Neural progenitor cell (in vitro differentiated cells): ENCODE results near the gene FAM120A. TPM values are rescaled to one million over a fixed set of nuclear protein-coding genes. Genes with fewer than 3 reads are reported as not detected.

Experiments used
- DNase-seq: peaks from one replicate; pipeline ENCODE4 v3.0.0-alpha.2; 2016; ENCODE audit warnings: low spot score
- H2AFZ ChIP-seq: fragments of 200-600 bp; sonication (generic); replicated peaks from 2 replicates; pipeline ENCODE4 v1.6.1; 2016; ENCODE audit warnings: antibody characterized with exemption
- H3F3A ChIP-seq: fragments of 200-600 bp; sonication (generic); 2 replicates; pipeline ENCODE4 v1.6.1; 2016; ENCODE audit warnings: antibody characterized with exemption, low read depth
- H3K27ac ChIP-seq: fragments of 200-600 bp; sonication (generic); 2 replicates; pipeline ENCODE4 v1.5.1; 2016; ENCODE audit warnings: mild to moderate bottlenecking
- H3K27me3 ChIP-seq: fragments of 200-600 bp; sonication (generic); 2 replicates; pipeline ENCODE4 v1.6.1; 2016; ENCODE audit warnings: mild to moderate bottlenecking, moderate library complexity
- H3K36me3 ChIP-seq: fragments of 200-600 bp; sonication (generic); 2 replicates; pipeline ENCODE4 v1.5.1; 2016
- H3K4me1 ChIP-seq: fragments of 200-600 bp; sonication (generic); 2 replicates; pipeline ENCODE4 v1.6.1; 2016; ENCODE audit warnings: mixed run types
- H3K4me2 ChIP-seq: fragments of 200-600 bp; sonication (generic); 2 replicates; pipeline ENCODE4 v1.6.1; 2016
- H3K4me3 ChIP-seq: fragments of 200-600 bp; sonication (generic); 2 replicates; pipeline ENCODE4 v1.5.1; 2016
- H3K79me2 ChIP-seq: fragments of 200-600 bp; sonication (generic); 2 replicates; pipeline ENCODE4 v1.6.1; 2016; ENCODE audit warnings: low read depth
- H3K9ac ChIP-seq: fragments of 200-600 bp; sonication (generic); 2 replicates; pipeline ENCODE4 v1.6.1; 2016
- H3K9me3 ChIP-seq: fragments of 200-600 bp; sonication (generic); 2 replicates; pipeline ENCODE4 v1.5.1; 2016; ENCODE audit warnings: low read depth
- H4K20me1 ChIP-seq: fragments of 200-600 bp; sonication (generic); 2 replicates; pipeline ENCODE4 v1.6.1; 2016; ENCODE audit warnings: low read depth
- H3K27ac Mint-ChIP-seq: 3 replicates; pipeline ENCODE4 v1.8.0; 2021; ENCODE audit warnings: mixed read lengths
- H3K27me3 Mint-ChIP-seq: 2 replicates; pipeline ENCODE4 v1.8.0; 2022; ENCODE audit warnings: low read depth, mild to moderate bottlenecking, inconsistent platforms, moderate library complexity, mixed read lengths; ENCODE audit not compliant: insufficient read depth
- H3K36me3 Mint-ChIP-seq: 3 replicates; pipeline ENCODE4 v1.8.0; 2021; ENCODE audit warnings: mixed read lengths
- H3K4me1 Mint-ChIP-seq: 3 replicates; pipeline ENCODE4 v1.8.0; 2021; ENCODE audit warnings: mixed read lengths
- H3K4me3 Mint-ChIP-seq: 3 replicates; pipeline ENCODE4 v1.8.0; 2021; ENCODE audit warnings: mild to moderate bottlenecking, moderate library complexity, mixed read lengths
- H3K9me3 Mint-ChIP-seq: 3 replicates; pipeline ENCODE4 v1.8.0; 2020; ENCODE audit warnings: mixed read lengths
- CTCF ChIP-seq: fragments of 200-600 bp; sonication (generic); IDR thresholded peaks from 2 replicates; pipeline ENCODE4 v1.5.1; 2017; ENCODE audit warnings: antibody characterized with exemption, mild to moderate bottlenecking
- EZH2 ChIP-seq: fragments of 200-600 bp; sonication (generic); IDR thresholded peaks from 2 replicates; pipeline ENCODE4 v1.6.1; 2017; ENCODE audit warnings: antibody characterized with exemption, mild to moderate bottlenecking, moderate library complexity
- EZH2phosphoT487 ChIP-seq: fragments of 200-600 bp; sonication (generic); IDR thresholded peaks from 2 replicates; pipeline ENCODE4 v1.6.1; 2017; ENCODE audit warnings: antibody characterized with exemption
- total RNA-seq: library from RNA; depleted of rRNA; stranded (reverse); fragments of >200 nt; gene quantifications from 2 replicates; pipeline ENCODE4 v1.2.3, GENCODE V29; 2015; ENCODE audit warnings: low replicate concordance

The FAM120A gene
- total RNA-seq, 1 donor from 2014 or later = 17.2 TPM

- Histone ChIP-seq H3K9ac (no peak overlapping the region), H3K27me3 (no peaks in the 10 kb centered on the region), H3K27ac (no peak overlapping the region), H3K36me3 (no peaks in the 10 kb centered on the region), H3K79me2 (no peaks in the 10 kb centered on the region), H2AFZ (no peak overlapping the region), H3K9me3 (no peaks in the 10 kb centered on the region), H4K20me1 (no peaks in the 10 kb centered on the region), H3K4me1 (no peaks in the 10 kb centered on the region), H3K4me3 (no peak overlapping the region), H3K4me2 (no peak overlapping the region), H3F3A (no peaks in the 10 kb centered on the region)
- Mint-ChIP-seq H3K4me3 (no peak overlapping the region), H3K36me3 (peaks cover 2% of the 10 kb centered on the region), H3K4me1 (no peaks in the 10 kb centered on the region), H3K9me3 (peaks cover 16% of the 10 kb centered on the region), H3K27me3 (peaks cover 2% of the 10 kb centered on the region), H3K27ac (no peak overlapping the region)
- DNase-seq = no peak
- TF ChIP-seq EZH2phosphoT487 (no peak), EZH2 (no peak), CTCF (no peak)
Measured at GRCh38 chr9:93415176-93415690, 36.3 kb upstream of the FAM120A start.

GRCh38 chr9:93416530-93417235 lies 34.8 kb upstream of the FAM120A start:
- Histone ChIP-seq H3K27ac (no peak overlapping the region), H3K4me1 (no peaks in the 10 kb centered on the region), H3K36me3 (no peaks in the 10 kb centered on the region), H3K27me3 (no peaks in the 10 kb centered on the region), H3K4me2 (no peak overlapping the region), H4K20me1 (no peaks in the 10 kb centered on the region), H2AFZ (no peak overlapping the region), H3K79me2 (no peaks in the 10 kb centered on the region), H3K9me3 (no peaks in the 10 kb centered on the region), H3F3A (no peaks in the 10 kb centered on the region), H3K4me3 (no peak overlapping the region), H3K9ac (no peak overlapping the region)
- H3K27ac Mint-ChIP-seq = no peak overlapping the region
- H3K4me1 Mint-ChIP-seq = no peaks in the 10 kb centered on the region
- H3K9me3 Mint-ChIP-seq = peaks cover 16% of the 10 kb centered on the region
- peaks cover 2% of the 10 kb centered on the region for H3K27me3 Mint-ChIP-seq
- TF ChIP-seq CTCF (no peak), EZH2 (no peak), EZH2phosphoT487 (no peak)
- peaks cover 2% of the 10 kb centered on the region for H3K36me3 Mint-ChIP-seq
- no peak for DNase-seq
- no peak overlapping the region for H3K4me3 Mint-ChIP-seq

DNA sequence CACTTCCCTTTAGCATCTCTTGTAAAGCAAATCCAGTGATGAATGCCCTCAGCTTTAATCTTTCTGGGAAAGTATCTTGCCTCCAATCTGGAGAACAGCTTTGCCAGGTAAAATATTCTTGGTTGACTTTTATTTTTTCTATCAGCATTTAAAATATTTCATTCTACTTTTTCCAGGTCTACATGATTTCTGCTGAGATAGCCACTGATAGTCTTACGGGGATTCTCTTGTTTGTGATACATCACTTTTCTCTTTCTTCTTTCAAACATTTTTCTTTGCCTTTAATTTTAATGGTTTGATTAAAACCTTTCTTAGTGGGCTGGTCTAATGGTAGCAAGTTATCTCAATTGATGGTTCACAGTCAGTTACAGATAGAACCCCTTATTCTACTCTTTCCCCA lies 33.9 kb upstream of the FAM120A start:
- no peak overlapping the region for H3K4me3 Mint-ChIP-seq
- Histone ChIP-seq H3K36me3 (no peaks in the 10 kb centered on the region), H3K27ac (no peak overlapping the region), H2AFZ (no peak overlapping the region), H3K27me3 (no peaks in the 10 kb centered on the region), H3K4me2 (no peak overlapping the region), H3K4me3 (no peak overlapping the region), H3K9ac (no peak overlapping the region), H4K20me1 (no peaks in the 10 kb centered on the region), H3F3A (no peaks in the 10 kb centered on the region), H3K9me3 (no peaks in the 10 kb centered on the region), H3K79me2 (no peaks in the 10 kb centered on the region), H3K4me1 (no peaks in the 10 kb centered on the region)
- TF ChIP-seq CTCF = no peak
- no peak for TF ChIP-seq EZH2
- TF ChIP-seq EZH2phosphoT487 = no peak
- no peaks in the 10 kb centered on the region for H3K4me1 Mint-ChIP-seq
- peaks cover 16% of the 10 kb centered on the region for H3K9me3 Mint-ChIP-seq
- H3K27me3 Mint-ChIP-seq = peaks cover 2% of the 10 kb centered on the region
- H3K36me3 Mint-ChIP-seq = peaks cover 2% of the 10 kb centered on the region
- H3K27ac Mint-ChIP-seq = no peak overlapping the region
- DNase-seq = no peak
